Activated CD8-positive, alpha-beta memory T cell treated with anti-CD3 and anti-CD28 coated beads for 4 hours (primary cell): ENCODE data around the gene DNAL1.
"Not testable (repeated sequence)": the region's sequence is repeated elsewhere in the genome, so short reads cannot be mapped to it uniquely, and the experiment has no call there.

Experiments
- DNase-seq, 2 donors: peaks; one replicate each; pipeline ENCODE4 v3.0.0-alpha.2; 2020; ENCODE audit warnings: low read depth in 2 of 2

The DNAL1 gene

GRCh38 chr14:73708076-73708475 is 63.3 kb downstream of the DNAL1 start:
- not testable (repeated sequence) for DNase-seq

DNA sequence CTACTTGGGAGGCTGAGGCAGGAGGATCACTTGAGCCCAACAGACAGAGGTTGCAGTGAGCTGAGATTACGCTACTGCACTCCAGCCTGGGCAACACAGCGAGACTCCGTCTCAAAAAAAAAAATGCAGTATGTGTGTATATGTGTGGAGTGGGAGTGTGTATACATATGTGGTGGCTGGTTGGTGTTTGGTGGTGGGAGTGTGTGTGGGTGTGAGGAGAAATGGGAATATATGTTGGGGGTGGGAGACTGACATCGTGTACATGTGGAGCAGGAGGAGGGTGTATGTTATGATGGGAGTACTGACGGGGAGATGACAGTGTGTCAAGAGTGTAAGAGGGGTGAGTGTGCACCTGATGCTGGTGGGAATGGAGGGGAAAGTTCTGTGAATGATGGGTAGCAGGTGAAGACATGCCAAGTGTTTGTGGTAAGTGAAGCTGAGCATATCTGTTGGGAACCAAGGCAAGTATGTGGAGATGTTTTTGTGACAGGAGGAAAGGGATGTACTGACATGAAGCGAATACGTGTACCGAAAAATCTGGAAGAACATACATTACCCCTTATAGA is 65.2 kb downstream of the DNAL1 start:
- DNase-seq, result no peak

DNA sequence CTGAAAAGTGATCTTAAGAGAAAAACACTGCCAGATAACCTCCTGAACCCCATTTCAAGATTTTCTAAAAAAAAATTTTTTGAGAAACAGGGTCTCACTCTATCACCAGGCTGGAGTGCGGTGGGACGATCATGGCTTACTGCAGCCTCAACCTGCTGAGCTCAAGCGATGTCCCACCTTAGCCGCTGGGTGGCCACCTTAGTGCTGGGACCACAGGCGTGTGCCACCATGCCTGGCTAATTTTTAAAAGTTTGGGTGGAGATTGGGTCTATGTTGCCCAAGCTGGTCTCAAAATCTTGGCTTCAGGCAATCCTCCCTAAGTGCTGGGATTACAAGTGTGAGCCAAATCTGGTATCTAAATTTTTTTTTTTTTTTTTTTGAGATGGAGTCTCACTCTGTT is 66.0 kb downstream of the DNAL1 start:
- no peak for DNase-seq

GRCh38 chr14:73712071-73712506 is 67.3 kb downstream of the DNAL1 start:
- DNase-seq, result no peak

DNA sequence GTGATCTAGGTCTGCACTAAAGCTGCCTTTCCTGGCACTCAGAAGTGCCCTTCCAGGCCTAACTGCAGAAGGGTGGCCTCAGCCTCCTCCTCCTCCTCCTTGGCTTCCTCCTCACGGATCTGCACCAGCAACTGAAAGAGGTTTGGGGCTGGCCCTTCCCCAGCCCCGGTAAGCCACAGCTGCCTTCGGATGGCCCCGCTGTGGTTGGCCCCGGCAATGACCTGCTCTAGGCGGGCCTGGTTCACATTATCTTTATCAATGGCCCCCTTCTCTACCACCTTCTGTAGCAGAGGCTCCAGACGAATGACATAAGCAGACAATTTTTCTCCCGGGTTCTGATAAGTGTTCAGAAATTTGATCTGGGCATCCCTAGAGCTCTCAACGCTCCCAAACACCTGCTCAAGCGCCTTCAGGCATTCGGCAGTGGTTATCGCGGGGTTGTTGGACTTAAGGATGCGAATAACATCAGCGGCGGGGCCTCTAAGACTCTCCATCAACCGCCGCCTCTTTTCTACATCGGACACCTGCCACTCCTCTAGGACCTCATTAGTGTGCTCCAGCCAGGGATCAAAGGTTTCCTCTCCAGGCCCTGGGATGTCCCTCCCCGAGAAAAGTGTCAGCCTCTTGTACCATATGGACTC is 67.9 kb downstream of the DNAL1 start:
- DNase-seq, result no peak

DNA sequence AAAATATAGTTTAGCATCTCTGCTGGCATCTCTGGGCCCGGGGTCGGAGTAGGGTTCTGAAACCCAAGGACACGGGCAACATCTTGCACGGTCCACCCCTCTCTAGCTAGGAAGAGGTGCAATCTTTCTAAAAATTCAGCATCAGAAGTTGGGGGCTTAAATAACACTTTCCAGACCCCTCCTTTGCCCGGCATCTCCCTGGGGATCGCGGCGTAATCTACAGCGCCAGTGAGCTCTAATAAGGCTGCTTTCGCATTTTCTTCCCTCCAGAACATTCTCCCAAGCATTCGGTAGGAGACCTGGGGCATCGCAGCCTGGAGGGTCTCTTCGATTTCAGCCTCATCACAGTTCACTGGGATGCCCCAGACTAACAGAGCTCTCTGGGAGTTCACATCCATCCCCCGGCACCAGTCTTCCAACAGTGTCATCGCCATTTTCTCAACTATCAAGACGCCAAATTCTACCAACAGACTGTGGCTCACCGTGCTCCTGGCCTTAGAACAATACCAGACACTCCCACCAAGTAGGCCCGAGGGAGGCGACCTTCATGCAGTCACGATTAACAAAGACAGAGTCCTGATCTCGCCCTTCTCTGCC is 68.5 kb downstream of the DNAL1 start:
- DNase-seq, result no peak

DNA sequence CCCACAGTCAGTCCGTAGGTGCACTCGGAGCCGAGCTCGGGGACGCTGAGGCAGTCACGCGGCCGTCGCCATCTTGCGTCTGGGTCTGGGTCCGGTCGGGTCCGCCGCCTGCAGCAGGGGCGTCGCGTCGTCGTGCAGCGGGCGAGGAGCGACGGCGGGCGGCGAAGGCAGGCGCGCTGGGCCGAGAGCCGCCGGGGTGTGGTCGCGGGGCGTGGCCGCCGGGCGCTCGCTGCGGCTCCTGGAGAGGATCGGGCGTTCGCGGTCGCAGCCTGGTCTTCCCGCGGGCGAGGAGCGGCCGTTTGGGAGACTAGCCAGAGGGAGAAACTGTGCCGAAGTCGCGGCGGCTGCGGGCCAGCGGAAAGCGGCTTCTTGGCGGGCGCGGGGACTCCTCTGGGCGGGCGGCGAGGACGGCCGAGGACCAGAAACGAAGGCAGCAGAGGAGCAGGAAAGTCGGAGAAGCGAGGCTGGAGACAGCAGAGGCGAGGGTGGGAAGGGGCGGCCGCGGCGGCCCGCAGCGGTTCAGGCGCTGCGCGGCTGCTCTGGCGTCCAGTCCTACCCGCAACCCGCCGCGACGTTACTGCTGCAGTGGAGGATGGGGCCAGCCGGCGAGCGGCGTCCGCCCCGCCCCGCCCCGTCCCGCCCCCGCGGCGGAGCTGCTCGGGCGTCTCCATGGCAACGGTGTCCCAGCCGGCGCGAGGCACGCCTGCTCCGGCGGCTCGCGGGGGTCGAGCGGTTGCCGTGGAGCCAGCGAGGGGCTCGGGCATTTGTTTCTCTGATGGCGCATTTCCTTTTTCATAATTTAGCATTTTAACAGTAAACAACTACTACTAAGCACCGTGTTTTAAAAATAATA is 69.2 kb downstream of the DNAL1 start, which contains the start of gene PNMA1:
TSS of gene PNMA1 (minus strand) at position 582 of the 853 bp plus-strand sequence. CDS start 745 bp downstream, outside the sequence.
- peak; percentile 69 to 72 for DNase-seq

DNA sequence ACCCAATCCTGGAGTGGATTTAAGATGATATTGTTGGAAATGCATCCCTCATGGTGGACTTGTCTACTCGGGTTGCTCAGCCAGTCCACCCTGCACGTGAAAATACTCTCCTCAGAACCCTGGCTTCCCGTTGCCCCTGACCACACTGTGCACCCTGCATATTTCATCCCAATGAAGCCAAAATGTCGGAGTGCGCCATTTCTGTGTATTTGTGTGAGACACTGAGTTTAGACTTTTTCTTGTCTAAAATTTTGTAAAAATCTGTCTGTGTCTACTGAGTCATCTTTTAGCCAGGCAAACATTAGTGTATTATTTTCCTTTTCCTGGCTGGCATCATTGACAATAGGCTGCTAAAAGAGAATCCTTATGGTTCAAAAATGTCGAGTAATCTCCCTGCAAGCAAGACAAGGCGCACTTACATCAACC is 69.9 kb downstream of the DNAL1 start:
- DNase-seq, result no peak

DNA sequence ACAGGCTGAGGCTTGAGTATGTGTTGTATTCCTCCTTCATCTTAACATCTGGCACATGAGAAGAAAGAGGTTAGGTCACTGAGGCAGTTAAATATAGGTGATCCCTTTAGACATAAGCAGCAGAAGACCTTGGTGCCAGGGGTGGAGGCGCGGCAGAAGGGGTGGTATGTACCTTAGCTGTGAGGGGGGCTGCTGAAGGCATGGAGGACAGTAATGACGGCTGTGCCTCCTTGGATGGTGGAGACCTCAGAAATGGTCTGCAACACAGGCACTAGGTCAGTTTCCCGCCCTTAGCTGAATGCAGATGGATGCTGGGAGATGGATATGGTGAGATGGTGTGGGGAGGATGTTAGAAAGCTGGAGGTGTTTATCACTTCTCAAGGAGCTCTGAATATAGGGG is 70.9 kb downstream of the DNAL1 start:
- DNase-seq, result no peak

GRCh38 chr14:73717266-73717665 is 72.5 kb downstream of the DNAL1 start:
- DNase-seq, result no peak

- DNase-seq, result no peak
These were observed 73.1 kb downstream of the DNAL1 start for GRCh38 chr14:73717711-73718417.

DNA sequence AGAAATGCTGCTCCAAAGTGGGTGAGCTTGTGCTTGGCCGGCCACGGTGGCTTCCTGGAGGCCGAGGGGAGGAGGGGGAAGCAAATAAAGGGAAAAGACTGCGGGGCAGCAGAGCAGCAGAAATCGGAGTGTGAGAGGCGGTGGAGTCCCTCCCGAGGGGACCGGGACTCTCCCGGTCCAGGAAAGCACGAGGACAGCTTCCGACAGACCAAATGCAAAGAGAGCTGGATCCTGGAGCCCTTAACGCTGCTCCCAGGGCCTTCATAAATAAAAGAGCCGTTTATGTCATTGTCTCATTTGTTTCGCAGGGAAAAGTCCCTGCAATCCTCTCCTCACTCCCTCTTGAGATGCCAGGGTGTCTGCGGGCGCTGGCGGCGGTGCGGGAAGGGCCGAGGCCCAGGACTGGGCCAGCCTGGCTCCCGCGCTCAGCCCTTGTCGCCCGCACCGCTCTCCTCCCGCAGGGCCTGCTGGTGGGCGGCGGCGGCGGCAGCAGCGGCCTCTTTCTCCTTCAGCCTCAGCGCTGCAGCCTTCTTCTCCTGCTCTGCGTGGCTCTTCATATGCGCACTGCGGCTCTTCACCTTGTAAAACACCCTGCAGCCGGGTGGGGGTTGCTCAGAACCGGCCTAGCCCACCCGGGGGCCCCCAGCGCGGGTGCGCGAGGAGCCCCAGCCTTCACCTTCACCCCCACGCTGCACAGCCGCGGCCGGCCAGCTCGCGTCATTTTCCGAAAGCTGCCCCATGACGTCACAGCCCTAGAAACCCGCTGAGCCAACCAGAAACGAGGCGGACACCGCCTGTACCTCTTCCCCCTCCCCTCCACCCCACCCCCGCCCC is 73.8 kb downstream of the DNAL1 start:
- DNase-seq, result no peak

GRCh38 chr14:73719361-73719760 is 74.6 kb downstream of the DNAL1 start:
- DNase-seq, result no peak

DNA sequence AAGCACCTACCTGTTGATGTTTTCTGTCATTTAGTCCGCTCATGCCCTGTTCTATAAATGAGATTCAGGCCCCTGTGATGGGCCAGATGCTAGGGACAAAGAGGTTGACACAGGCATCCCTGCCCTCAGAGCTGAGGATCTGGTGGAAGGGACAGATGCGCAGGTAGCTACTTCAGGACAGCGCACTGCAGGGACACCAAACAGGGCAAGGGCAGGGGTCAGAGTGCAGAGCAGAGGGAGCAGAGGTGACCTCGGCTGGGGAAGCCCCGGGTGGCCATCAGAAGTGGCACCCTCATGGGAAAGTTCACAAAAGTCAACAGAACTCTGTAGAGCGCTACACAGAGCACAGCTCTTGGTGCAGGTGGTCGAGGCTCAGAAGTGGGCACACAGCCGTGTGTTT is 75.0 kb downstream of the DNAL1 start:
- no peak for DNase-seq

DNA sequence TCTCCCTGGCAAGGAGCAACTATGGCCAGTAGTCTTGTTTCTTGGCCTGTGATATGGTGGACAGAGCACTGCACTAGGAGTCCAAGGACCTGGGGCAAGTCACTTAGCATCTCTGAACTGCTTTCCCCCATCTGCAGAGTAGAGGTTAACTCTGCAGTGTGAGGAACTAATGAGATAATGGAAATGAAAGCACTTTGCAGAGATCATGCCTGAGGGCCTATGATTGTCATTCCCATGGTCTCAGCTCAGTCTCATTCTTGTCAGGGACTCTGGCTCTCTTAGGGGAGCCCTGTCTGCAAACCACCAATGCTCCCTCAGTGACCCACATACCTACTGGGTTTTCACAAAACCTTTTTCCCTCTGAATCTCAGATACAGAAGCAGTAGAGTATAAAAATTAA is 75.8 kb downstream of the DNAL1 start:
- no peak for DNase-seq

DNA sequence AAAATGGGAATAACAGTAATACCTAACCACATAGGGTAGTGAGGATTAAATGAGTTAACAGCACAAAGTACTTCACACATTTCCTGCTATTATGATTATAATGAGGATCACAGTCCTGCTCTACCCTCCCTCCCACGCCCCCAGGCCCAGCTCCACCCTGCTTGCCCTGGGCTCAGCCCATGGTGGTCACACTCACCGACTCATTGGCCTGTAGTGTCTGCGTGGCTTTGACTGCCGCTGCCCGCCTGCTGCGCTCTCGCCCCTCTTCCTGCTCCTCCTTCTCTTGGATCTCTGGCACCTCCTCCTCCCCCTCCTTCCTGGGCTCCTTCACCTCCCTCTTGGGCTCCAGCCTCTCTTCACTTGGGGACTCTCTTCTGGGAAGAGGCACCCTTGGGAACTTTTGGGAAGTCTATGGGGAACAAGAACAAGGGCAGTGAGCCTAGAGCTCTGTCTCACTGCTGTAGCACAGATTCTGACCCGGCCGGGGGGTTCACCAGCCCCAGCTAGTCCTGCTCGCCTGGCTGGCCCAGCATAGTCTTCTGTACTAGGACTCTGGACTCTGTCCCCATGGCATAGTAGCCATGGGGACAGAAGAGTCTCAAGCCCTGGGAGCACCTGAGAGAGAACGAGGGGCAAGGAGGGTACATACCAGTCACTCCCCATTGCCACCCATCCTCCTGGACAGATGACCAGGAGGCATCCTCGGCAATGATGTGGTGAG is 76.5 kb downstream of the DNAL1 start:
- no peak for DNase-seq

DNA sequence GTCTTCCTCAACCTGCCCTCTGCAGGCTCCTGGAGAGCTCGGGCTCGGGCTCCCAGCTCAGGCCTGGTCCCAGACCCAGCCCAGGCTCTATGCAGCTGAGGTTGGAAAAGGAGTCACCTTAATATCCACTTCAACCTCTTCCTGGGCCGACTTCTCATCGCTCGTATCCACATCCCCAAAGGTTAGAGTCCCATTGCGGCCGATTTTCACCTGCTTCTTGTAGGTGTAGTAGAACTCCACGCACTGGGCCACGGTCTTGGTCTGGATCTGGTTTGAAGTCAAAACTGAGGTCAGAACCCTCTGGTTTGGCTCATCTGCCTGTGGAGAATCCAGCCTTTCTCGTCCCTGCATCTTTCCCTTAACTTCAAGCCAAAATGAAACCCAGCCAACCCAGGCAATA is 77.8 kb downstream of the DNAL1 start:
- no peak for DNase-seq

DNA sequence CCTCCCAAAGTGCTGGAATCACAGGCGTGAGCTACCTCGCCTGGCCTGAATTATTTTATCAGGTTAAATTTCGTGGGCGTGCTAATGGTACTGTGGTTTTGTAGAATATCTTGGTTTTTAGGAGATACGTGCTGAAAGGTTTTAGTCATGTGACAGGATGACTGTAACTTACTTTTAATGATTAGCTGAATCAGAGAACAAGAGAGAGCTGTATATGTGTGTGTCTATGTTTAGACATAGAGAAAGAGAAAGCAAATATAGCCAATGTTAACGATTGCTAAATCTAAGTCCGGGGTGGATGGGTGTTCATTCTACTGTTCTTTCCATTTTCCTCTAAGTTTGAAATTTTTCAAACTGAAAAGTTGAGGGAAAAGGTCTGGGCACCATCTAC is 78.6 kb downstream of the DNAL1 start:
- DNase-seq, result no peak

GRCh38 chr14:73723797-73724661 is 79.2 kb downstream of the DNAL1 start:
- DNase-seq, result no peak
